Astrocyte (in vitro differentiated cells and primary cell): ENCODE results near the gene PPP3CA. TPM values are rescaled to one million over a fixed set of nuclear protein-coding genes. Genes with fewer than 3 reads are reported as not detected.

Experiments
- DNase-seq: peaks from one replicate; pipeline ENCODE4 v3.0.0-alpha.2; 2010; ENCODE audit warnings: low read depth
- FAIRE-seq: peaks from 2 replicates; lab custom pipeline; 2011; peaks lifted over from hg19 to GRCh38; lab: Jason Lieb, UNC
- H2AFZ ChIP-seq: 2 replicates; pipeline ENCODE4 v1.6.0; 2012; ENCODE audit warnings: low read depth, low read length, inconsistent platforms
- H3K27ac ChIP-seq: 2 replicates; pipeline ENCODE4 v1.5.1; 2011; ENCODE audit warnings: low read depth, low read length, inconsistent platforms
- H3K27me3 ChIP-seq: 2 replicates; pipeline ENCODE4 v1.6.0; 2011; ENCODE audit warnings: low read length, inconsistent platforms; ENCODE audit not compliant: insufficient read depth
- H3K36me3 ChIP-seq: 2 replicates; pipeline ENCODE4 v1.5.1; 2011; ENCODE audit warnings: low read length, inconsistent platforms; ENCODE audit not compliant: insufficient read depth
- H3K4me1 ChIP-seq: 2 replicates; pipeline ENCODE4 v1.5.1; 2011; ENCODE audit warnings: low read length, inconsistent platforms; ENCODE audit not compliant: insufficient read depth
- H3K4me2 ChIP-seq: 2 replicates; pipeline ENCODE4 v1.6.0; 2012; ENCODE audit warnings: low read length, inconsistent platforms
- H3K4me3 ChIP-seq: 2 replicates; pipeline ENCODE4 v1.5.1; 2011; ENCODE audit warnings: low read depth, mild to moderate bottlenecking, low read length, inconsistent platforms; ENCODE audit not compliant: insufficient read depth
- H3K79me2 ChIP-seq: 2 replicates; pipeline ENCODE4 v1.6.0; 2012; ENCODE audit warnings: mild to moderate bottlenecking, low read length, inconsistent platforms; ENCODE audit not compliant: insufficient read depth
- H3K9ac ChIP-seq: 2 replicates; pipeline ENCODE4 v1.6.0; 2012; ENCODE audit warnings: mild to moderate bottlenecking, low read length, inconsistent platforms
- H3K9me3 ChIP-seq: 2 replicates; pipeline ENCODE4 v1.5.1; 2012; ENCODE audit warnings: low read depth, mild to moderate bottlenecking, low read length, inconsistent platforms; ENCODE audit not compliant: insufficient read depth
- H4K20me1 ChIP-seq: 2 replicates; pipeline ENCODE4 v1.6.0; 2012; ENCODE audit warnings: low read length, inconsistent platforms; ENCODE audit not compliant: insufficient read depth
- H3K27ac Mint-ChIP-seq: one replicate; pipeline ENCODE4 v1.8.0; 2021; ENCODE audit warnings: mild to moderate bottlenecking, mixed read lengths; ENCODE audit not compliant: unreplicated experiment
- H3K27me3 Mint-ChIP-seq: one replicate; pipeline ENCODE4 v1.8.0; 2021; ENCODE audit warnings: low read depth, mixed read lengths; ENCODE audit not compliant: unreplicated experiment
- H3K36me3 Mint-ChIP-seq: one replicate; pipeline ENCODE4 v1.8.0; 2021; ENCODE audit warnings: low read depth, mixed read lengths; ENCODE audit not compliant: unreplicated experiment
- H3K4me1 Mint-ChIP-seq: one replicate; pipeline ENCODE4 v1.8.0; 2021; ENCODE audit warnings: low read depth, mixed read lengths; ENCODE audit not compliant: unreplicated experiment
- H3K4me3 Mint-ChIP-seq: one replicate; pipeline ENCODE4 v1.8.0; 2021; ENCODE audit warnings: mild to moderate bottlenecking, moderate library complexity, mixed read lengths; ENCODE audit not compliant: unreplicated experiment
- H3K9me3 Mint-ChIP-seq: one replicate; pipeline ENCODE4 v1.8.0; 2021; ENCODE audit warnings: mild to moderate bottlenecking, mixed read lengths; ENCODE audit not compliant: unreplicated experiment
- EZH2 ChIP-seq: IDR thresholded peaks from 2 replicates; pipeline ENCODE4 v1.6.1; 2012; ENCODE audit warnings: mild to moderate bottlenecking, low read length, inconsistent platforms; ENCODE audit not compliant: insufficient read depth
- total RNA-seq: library from RNA; stranded (reverse); gene quantifications from 2 replicates; pipeline ENCODE4 v1.2.1, GENCODE V29; 2021
- TF ChIP-seq, protein P1 (sequence below): IDR thresholded peaks from 2 replicates; pipeline ENCODE4 v1.5.1; 2011; ENCODE audit warnings: low read depth, mild to moderate bottlenecking, inconsistent platforms, low read length, moderate library complexity; ENCODE audit not compliant: insufficient read depth

The PPP3CA gene
- total RNA-seq, 1 donor from 2014 or later = 101 TPM

DNA sequence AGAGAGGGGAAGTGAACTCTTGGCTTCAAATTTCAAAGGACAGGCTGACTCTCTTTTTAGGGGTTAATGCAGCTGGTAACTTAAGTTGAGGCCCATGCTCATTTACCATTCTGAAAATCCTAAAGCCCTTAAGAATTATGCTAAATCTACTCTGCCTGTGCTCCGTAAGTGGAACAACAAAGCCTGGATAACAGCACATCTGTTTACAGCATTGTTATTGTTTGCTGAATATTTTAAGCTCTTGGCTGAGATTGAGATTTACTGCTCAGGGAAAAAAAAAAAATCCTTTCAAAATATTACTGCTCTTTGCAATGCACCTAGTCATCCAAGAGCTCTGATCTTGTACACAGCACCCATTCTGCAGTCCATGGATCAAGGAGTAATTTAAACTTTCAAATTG lies 17.7 kb downstream of the PPP3CA start:
- Histone ChIP-seq H2AFZ (no peak overlapping the region), H3K27ac (no peak overlapping the region), H3K4me1 (no peaks in the 10 kb centered on the region), H3K4me2 (no peak overlapping the region), H3K9me3 (no peaks in the 10 kb centered on the region), H3K36me3 (no peaks in the 10 kb centered on the region), H3K9ac (no peak overlapping the region), H3K4me3 (no peak overlapping the region), H3K27me3 (no peaks in the 10 kb centered on the region), H4K20me1 (peaks cover 88% of the 10 kb centered on the region), H3K79me2 (peaks cover 98% of the 10 kb centered on the region)
- Mint-ChIP-seq H3K27me3 (no peaks in the 10 kb centered on the region), H3K36me3 (peaks cover 3% of the 10 kb centered on the region), H3K27ac (no peak overlapping the region), H3K4me3 (no peak overlapping the region), H3K4me1 (peaks cover 14% of the 10 kb centered on the region), H3K9me3 (no peaks in the 10 kb centered on the region)
- no peak for DNase-seq
- TF ChIP-seq, protein P1, sequence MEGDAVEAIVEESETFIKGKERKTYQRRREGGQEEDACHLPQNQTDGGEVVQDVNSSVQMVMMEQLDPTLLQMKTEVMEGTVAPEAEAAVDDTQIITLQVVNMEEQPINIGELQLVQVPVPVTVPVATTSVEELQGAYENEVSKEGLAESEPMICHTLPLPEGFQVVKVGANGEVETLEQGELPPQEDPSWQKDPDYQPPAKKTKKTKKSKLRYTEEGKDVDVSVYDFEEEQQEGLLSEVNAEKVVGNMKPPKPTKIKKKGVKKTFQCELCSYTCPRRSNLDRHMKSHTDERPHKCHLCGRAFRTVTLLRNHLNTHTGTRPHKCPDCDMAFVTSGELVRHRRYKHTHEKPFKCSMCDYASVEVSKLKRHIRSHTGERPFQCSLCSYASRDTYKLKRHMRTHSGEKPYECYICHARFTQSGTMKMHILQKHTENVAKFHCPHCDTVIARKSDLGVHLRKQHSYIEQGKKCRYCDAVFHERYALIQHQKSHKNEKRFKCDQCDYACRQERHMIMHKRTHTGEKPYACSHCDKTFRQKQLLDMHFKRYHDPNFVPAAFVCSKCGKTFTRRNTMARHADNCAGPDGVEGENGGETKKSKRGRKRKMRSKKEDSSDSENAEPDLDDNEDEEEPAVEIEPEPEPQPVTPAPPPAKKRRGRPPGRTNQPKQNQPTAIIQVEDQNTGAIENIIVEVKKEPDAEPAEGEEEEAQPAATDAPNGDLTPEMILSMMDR = no peak
- no peak for TF ChIP-seq EZH2
- FAIRE-seq = no peak

DNA sequence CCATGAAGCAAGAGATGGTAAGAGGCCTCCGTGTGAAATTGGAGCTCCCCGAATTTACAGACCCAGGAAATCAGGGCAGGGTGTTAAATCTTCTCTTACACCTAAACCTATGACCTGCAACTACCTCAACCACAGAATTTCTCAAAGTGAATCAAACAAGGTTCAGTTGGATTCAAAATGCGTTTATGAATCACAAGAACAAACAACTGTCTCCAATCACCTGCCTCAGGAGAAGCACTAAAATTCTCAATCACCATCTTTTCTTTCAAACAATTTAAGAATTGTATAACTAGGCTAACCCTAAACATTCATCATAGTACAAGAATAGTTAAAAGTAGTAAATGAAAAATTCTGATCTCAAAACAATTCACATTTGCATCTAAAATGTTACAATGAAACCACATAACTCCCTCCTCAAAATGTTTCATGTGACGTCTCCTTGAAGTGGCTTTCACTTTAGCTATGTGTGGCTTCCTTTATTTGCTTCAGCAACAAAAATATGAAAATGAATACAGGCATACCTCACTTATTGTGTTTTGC lies 19.2 kb downstream of the PPP3CA start:
- Histone ChIP-seq H3K9ac (no peak overlapping the region), H4K20me1 (peaks cover 86% of the 10 kb centered on the region), H3K27me3 (no peaks in the 10 kb centered on the region), H3K4me2 (no peak overlapping the region), H3K4me1 (no peaks in the 10 kb centered on the region), H2AFZ (no peak overlapping the region), H3K36me3 (no peaks in the 10 kb centered on the region), H3K27ac (no peak overlapping the region), H3K9me3 (no peaks in the 10 kb centered on the region), H3K4me3 (no peak overlapping the region), H3K79me2 (peaks cover 97% of the 10 kb centered on the region)
- Mint-ChIP-seq H3K36me3 (peaks cover 3% of the 10 kb centered on the region), H3K9me3 (no peaks in the 10 kb centered on the region), H3K27ac (no peak overlapping the region), H3K4me1 (peaks cover 14% of the 10 kb centered on the region), H3K27me3 (no peaks in the 10 kb centered on the region), H3K4me3 (no peak overlapping the region)
- DNase-seq (no peak), FAIRE-seq (no peak)
- TF ChIP-seq, protein P1 = no peak
- no peak for TF ChIP-seq EZH2

DNA sequence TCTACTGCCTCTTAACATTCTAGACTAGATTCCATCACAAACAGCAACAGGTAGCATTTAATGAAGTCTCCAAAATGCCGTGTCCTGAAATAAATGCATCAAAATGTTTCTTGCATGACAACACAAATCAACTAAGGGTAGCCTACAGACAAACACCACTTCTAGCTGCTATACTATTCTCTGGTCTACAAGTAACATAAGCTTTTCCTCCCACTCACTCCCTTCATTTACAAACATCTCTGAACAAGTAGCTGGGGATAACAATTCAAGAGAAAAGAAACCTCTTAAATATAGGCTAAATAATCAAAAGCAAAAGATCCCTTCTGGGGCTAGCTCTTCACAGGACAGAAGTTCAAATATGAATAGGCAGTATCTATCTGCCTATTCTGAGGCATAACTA lies 20.8 kb downstream of the PPP3CA start:
- Histone ChIP-seq H3K27ac (no peak overlapping the region), H3K79me2 (peaks cover 99% of the 10 kb centered on the region), H3K4me2 (no peak overlapping the region), H3K27me3 (no peaks in the 10 kb centered on the region), H3K4me3 (no peak overlapping the region), H3K4me1 (no peaks in the 10 kb centered on the region), H4K20me1 (peaks cover 87% of the 10 kb centered on the region), H3K9me3 (no peaks in the 10 kb centered on the region), H3K9ac (no peak overlapping the region), H3K36me3 (no peaks in the 10 kb centered on the region), H2AFZ (no peak overlapping the region)
- Mint-ChIP-seq H3K4me1 (peaks cover 14% of the 10 kb centered on the region), H3K4me3 (no peak overlapping the region), H3K36me3 (no peaks in the 10 kb centered on the region), H3K27me3 (no peaks in the 10 kb centered on the region), H3K27ac (peak overlapping the region; percentile 1), H3K9me3 (no peaks in the 10 kb centered on the region)
- no peak for DNase-seq
- TF ChIP-seq EZH2 = no peak
- TF ChIP-seq, protein P1 = no peak
- no peak for FAIRE-seq
